ENCODE data around the gene PDE7B.

The PDE7B gene

GRCh38 chr6:135891710-135892109, 40.2 kb downstream of the PDE7B start:
- no peak for DNase-seq

- DNase-seq, result no peak
Observed at GRCh38 chr6:135895231-135895911, 43.9 kb downstream of the PDE7B start.

GRCh38 chr6:135897087-135897486, 45.6 kb downstream of the PDE7B start:
- no peak for DNase-seq

GRCh38 chr6:135901774-135902524, 50.4 kb downstream of the PDE7B start:
- DNase-seq, result no peak

GRCh38 chr6:135902756-135903331, 51.3 kb downstream of the PDE7B start:
- DNase-seq, result no peak

- no peak for DNase-seq
Observed at GRCh38 chr6:135904666-135905065, 53.2 kb downstream of the PDE7B start.

GRCh38 chr6:135905604-135906300, 54.3 kb downstream of the PDE7B start:
- no peak for DNase-seq

GRCh38 chr6:135906542-135906941, 55.0 kb downstream of the PDE7B start:
- DNase-seq, result no peak

GRCh38 chr6:135906972-135907465, 55.5 kb downstream of the PDE7B start:
- no peak for DNase-seq

- DNase-seq, result no peak
Observed at GRCh38 chr6:135909737-135910387, 58.4 kb downstream of the PDE7B start.

GRCh38 chr6:135910790-135911618, 59.5 kb downstream of the PDE7B start:
- DNase-seq, result no peak

- DNase-seq, result no peak
Observed at GRCh38 chr6:135913785-135914184, 62.3 kb downstream of the PDE7B start.

- no peak for DNase-seq
Observed at GRCh38 chr6:135919026-135919425, 67.5 kb downstream of the PDE7B start.

- DNase-seq, result no peak
Observed at GRCh38 chr6:135920689-135921088, 69.2 kb downstream of the PDE7B start.

- DNase-seq, result no peak
Observed at GRCh38 chr6:135921188-135921587, 69.7 kb downstream of the PDE7B start.

- no peak for DNase-seq
Observed at GRCh38 chr6:135922174-135922573, 70.7 kb downstream of the PDE7B start.

- DNase-seq, result no peak
Observed at GRCh38 chr6:135922746-135923145, 71.2 kb downstream of the PDE7B start.

- DNase-seq, result no peak
Observed at GRCh38 chr6:135932651-135933050, 81.2 kb downstream of the PDE7B start.

GRCh38 chr6:135935941-135936601, 84.6 kb downstream of the PDE7B start:
- DNase-seq, result no peak

GRCh38 chr6:135936606-135937005, 85.1 kb downstream of the PDE7B start:
- DNase-seq, result no peak

- DNase-seq, result no peak
Observed at GRCh38 chr6:135937106-135937505, 85.6 kb downstream of the PDE7B start.
